ENCODE measurements around the gene RC3H1. TPM values are rescaled to one million over a fixed set of nuclear protein-coding genes. Genes with fewer than 3 reads are reported as not detected.
"Not testable (repeated sequence)": the region's sequence is repeated elsewhere in the genome, so short reads cannot be mapped to it uniquely, and the experiment has no call there.

RC3H1 gene, protein sequence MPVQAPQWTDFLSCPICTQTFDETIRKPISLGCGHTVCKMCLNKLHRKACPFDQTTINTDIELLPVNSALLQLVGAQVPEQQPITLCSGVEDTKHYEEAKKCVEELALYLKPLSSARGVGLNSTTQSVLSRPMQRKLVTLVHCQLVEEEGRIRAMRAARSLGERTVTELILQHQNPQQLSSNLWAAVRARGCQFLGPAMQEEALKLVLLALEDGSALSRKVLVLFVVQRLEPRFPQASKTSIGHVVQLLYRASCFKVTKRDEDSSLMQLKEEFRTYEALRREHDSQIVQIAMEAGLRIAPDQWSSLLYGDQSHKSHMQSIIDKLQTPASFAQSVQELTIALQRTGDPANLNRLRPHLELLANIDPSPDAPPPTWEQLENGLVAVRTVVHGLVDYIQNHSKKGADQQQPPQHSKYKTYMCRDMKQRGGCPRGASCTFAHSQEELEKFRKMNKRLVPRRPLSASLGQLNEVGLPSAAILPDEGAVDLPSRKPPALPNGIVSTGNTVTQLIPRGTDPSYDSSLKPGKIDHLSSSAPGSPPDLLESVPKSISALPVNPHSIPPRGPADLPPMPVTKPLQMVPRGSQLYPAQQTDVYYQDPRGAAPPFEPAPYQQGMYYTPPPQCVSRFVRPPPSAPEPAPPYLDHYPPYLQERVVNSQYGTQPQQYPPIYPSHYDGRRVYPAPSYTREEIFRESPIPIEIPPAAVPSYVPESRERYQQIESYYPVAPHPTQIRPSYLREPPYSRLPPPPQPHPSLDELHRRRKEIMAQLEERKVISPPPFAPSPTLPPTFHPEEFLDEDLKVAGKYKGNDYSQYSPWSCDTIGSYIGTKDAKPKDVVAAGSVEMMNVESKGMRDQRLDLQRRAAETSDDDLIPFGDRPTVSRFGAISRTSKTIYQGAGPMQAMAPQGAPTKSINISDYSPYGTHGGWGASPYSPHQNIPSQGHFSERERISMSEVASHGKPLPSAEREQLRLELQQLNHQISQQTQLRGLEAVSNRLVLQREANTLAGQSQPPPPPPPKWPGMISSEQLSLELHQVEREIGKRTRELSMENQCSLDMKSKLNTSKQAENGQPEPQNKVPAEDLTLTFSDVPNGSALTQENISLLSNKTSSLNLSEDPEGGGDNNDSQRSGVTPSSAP
- total RNA-seq: 10 to 100 TPM; 52.9 to 56.8 TPM
- polyA plus RNA-seq: 1 to 10 TPM; 5.1 to 7.2 (median 5.2) TPM
- 78.2 to 129 (median 104) reads per million in 6 experiments for total RNA-seq

DNA sequence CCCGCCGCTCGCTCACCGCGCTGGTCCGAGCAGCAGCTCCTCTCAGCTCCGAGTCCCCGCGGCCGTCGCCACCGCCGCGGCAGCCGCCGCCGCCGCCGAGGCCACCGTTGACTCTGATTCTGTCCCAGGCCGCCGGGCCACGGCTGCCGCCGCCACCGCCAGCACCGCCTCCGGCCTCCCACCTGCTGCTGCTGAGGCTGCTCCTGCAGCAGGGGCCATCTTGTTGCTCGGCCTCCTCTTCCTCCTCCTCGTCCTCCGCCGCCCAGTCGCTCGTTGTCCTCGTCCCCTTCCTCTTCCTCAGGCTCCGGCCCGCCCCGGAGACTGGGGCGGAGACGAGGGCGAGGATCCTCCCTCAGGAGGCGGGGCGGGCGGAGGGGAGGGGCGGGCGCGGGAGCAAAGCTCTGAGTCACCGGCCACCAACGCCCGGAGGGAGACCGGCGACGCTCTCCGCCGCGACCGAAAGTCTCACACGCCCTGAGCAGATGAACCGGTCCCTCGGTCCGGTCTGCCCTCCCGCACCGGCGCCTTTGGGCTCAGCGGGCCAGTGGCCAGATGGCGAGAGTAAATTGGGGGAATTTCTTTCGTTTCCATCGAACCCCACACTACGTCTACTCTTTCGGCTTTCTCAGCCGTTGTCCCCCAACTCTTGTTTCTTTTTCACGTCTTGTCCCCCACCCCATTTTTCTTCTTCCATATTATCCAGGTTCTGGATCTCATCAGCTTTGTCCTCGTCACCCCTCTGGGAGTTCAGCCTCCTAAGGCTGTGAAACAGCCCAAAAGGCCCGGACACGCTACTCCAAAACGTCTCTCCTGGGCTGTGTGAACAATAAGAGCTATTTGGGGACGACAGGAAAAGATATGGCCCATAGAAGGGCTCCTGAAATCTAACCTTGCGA lies at the start of gene RC3H1:
RC3H1 (minus strand) TSS at position 278 of the 896 bp plus-strand sequence. CDS start 29,372 bp downstream, outside the sequence.
- Mint-ChIP-seq H3K9me3 (no peaks in the 10 kb centered on the region), H3K27me3 (no peaks in the 10 kb centered on the region), H3K4me3 (peak within 1 kb of the TSS; percentile 96 to 100 (median 99)), H3K4me1 (peaks cover 17 to 52% (median 41%) of the 10 kb centered on the region in 4 donors), H3K27ac (peak within 1 kb of the TSS; percentile 96 to 100 (median 99)), H3K36me3 (peaks cover 0 to 10% (median 0%) of the 10 kb centered on the region in 3 donors)
- ATAC-seq (peak; percentile 88 to 89), DNase-seq (peak; percentile 73 to 93 (median 84))
- POLR2A ChIA-PET: interaction anchor here (0.9 to 2.1 kb wide), 17 partner anchors 9 to 1490 kb away, joined by 3 to 23 read pairs (median 4); partner anchors contain the start of genes CACYBP, DARS2, GAS5 and KLHL20

DNA sequence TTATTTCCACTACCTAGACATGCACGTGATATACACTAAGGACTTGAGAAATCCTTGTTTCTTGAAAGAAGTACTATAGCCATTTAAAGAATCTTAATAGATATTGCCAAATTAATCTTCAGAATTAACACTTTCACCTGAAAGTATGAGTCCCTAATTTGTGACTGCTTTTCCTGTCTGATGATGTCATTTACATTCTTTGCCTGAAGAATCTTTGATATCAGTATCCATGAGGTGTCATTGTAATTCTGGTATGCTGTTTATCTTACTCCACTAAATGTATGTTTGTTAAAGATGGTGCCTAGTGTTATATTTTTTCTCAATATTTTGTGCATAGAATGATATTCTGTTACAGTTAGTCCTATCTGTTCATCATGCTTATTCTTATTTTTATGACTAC lies 48.5 kb upstream of the RC3H1 start:
- peaks cover 0 to 6% (median 0%) of the 10 kb centered on the region in 5 donors for H3K27me3 Mint-ChIP-seq
- no peak overlapping the region for H3K4me3 Mint-ChIP-seq
- H3K36me3 Mint-ChIP-seq: no peaks in the 10 kb centered on the region
- POLR2A ChIA-PET: no interaction called here
- DNase-seq: no peak
- H3K4me1 Mint-ChIP-seq: peaks cover 9 to 13% (median 10%) of the 10 kb centered on the region in 4 donors
- no peak overlapping the region for H3K27ac Mint-ChIP-seq
- no peaks in the 10 kb centered on the region for H3K9me3 Mint-ChIP-seq
- no peak for ATAC-seq

GRCh38 chr1:174068000-174068399 lies 45.8 kb upstream of the RC3H1 start:
- POLR2A ChIA-PET: interaction anchor here (1.3 kb wide), 1 partner anchor 46 kb away, joined by 5 read pairs; the partner anchor contains the start of gene RC3H1
- peak overlapping the region in 3 of 10 donors; percentile 11 to 16 (median 16) for H3K27ac Mint-ChIP-seq
- peaks cover 9 to 13% (median 11%) of the 10 kb centered on the region in 4 donors for H3K4me1 Mint-ChIP-seq

DNA sequence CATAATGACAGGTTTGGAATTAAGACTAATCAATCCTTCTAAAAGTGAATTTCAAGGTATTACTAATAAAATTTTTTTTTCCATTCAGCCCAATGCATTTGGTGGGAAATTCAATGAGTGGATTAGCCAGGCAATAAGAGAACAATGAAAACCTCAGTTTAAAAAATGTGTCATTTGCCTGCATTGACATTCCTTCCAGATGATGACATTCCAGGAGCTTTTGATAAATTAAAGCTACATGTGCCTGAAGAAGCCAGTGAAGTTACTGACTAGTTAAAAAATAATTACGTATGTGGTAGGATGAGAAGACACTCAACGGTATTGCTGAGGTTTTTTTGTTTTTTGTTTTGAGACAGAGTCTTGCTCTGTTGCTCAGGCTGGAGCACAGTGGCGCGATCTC lies 37.9 kb upstream of the RC3H1 start:
- ATAC-seq: no peak
- Mint-ChIP-seq H3K4me3 (no peak overlapping the region), H3K4me1 (peaks cover 6 to 14% (median 9%) of the 10 kb centered on the region in 4 donors), H3K27me3 (peaks cover 3 to 12% (median 8%) of the 10 kb centered on the region in 5 donors), H3K9me3 (no peaks in the 10 kb centered on the region), H3K27ac (no peak overlapping the region), H3K36me3 (no peaks in the 10 kb centered on the region)
- POLR2A ChIA-PET: interaction anchor here (0.6 kb wide), 1 partner anchor 130 kb away, joined by 6 read pairs; no protein-coding TSS in a partner anchor
- DNase-seq: no peak

More at GRCh38 chr1:174068000-174068399, 45.8 kb upstream of the RC3H1 start:
- peaks cover 0 to 13% (median 1%) of the 10 kb centered on the region in 5 donors for H3K27me3 Mint-ChIP-seq
- H3K36me3 Mint-ChIP-seq: no peaks in the 10 kb centered on the region
- H3K4me3 Mint-ChIP-seq: no peak overlapping the region
- DNase-seq (peak in 4 of 10 donors; percentile 11 to 53 (median 33)), ATAC-seq (peak; percentile 65 to 82)
- H3K9me3 Mint-ChIP-seq: no peaks in the 10 kb centered on the region

- no peaks in the 10 kb centered on the region for H3K9me3 Mint-ChIP-seq
Observed at GRCh38 chr1:174058624-174059023, 36.5 kb upstream of the RC3H1 start.

GRCh38 chr1:174056609-174057008 lies 34.5 kb upstream of the RC3H1 start:
- H3K27ac Mint-ChIP-seq, ATAC-seq, H3K27me3 Mint-ChIP-seq, H3K4me1 Mint-ChIP-seq, H3K36me3 Mint-ChIP-seq, H3K9me3 Mint-ChIP-seq, DNase-seq, H3K4me3 Mint-ChIP-seq, POLR2A ChIA-PET: not testable (repeated sequence)

More at GRCh38 chr1:174058624-174059023, 36.5 kb upstream of the RC3H1 start:
- ATAC-seq: no peak
- H3K4me3 Mint-ChIP-seq: no peak overlapping the region
- DNase-seq: no peak
- POLR2A ChIA-PET: interaction anchor here (0.6 to 0.9 kb wide), 2 partner anchors 103 to 217 kb away, joined by 3 read pairs; no protein-coding TSS in a partner anchor
- H3K27me3 Mint-ChIP-seq: peaks cover 3 to 12% (median 8%) of the 10 kb centered on the region in 5 donors
- H3K4me1 Mint-ChIP-seq: peaks cover 6 to 14% (median 9%) of the 10 kb centered on the region in 4 donors
- H3K36me3 Mint-ChIP-seq: no peaks in the 10 kb centered on the region
- H3K27ac Mint-ChIP-seq: no peak overlapping the region

DNA sequence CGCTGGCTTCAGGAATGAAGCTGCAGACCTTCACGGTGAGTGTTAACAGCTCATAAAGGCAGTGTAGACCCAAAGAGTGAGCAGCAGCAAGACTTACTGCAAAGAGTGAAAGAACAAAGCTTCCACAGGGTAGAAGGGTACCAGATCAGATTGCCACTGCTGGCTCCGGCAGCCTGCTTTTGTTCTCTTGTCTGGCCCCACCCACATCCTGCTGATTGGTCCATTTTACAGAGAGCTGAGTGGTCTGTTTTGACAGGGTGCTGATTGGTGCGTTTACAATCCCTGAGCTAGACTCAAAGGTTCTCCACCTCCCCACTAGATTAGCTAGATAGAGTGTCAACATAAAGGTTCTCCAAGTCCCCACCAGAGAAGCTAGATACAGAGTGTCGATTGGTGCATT lies 33.6 kb upstream of the RC3H1 start:
- DNase-seq, H3K9me3 Mint-ChIP-seq, H3K27ac Mint-ChIP-seq, ATAC-seq, POLR2A ChIA-PET, H3K4me1 Mint-ChIP-seq, H3K36me3 Mint-ChIP-seq, H3K27me3 Mint-ChIP-seq, H3K4me3 Mint-ChIP-seq: not testable (repeated sequence)

- H3K27ac Mint-ChIP-seq: peak overlapping the region in 1 of 10 donors; percentile 2
- DNase-seq (no peak), ATAC-seq (no peak)
- H3K4me3 Mint-ChIP-seq: no peak overlapping the region
- H3K4me1 Mint-ChIP-seq: no peaks in the 10 kb centered on the region
- POLR2A ChIA-PET: no interaction called here
- H3K36me3 Mint-ChIP-seq: no peaks in the 10 kb centered on the region
- no peaks in the 10 kb centered on the region for H3K9me3 Mint-ChIP-seq
- H3K27me3 Mint-ChIP-seq: peaks cover 2 to 8% (median 4%) of the 10 kb centered on the region in 5 donors
Observed at GRCh38 chr1:174053826-174054225, 31.7 kb upstream of the RC3H1 start.

- POLR2A ChIA-PET: no interaction called here
- H3K4me1 Mint-ChIP-seq: peaks cover 0 to 2% (median 0%) of the 10 kb centered on the region in 4 donors
- H3K27ac Mint-ChIP-seq: no peak overlapping the region
- H3K27me3 Mint-ChIP-seq: peaks cover 0 to 4% (median 2%) of the 10 kb centered on the region in 5 donors
- H3K4me3 Mint-ChIP-seq: no peak overlapping the region
- H3K9me3 Mint-ChIP-seq: no peaks in the 10 kb centered on the region
- no peak for DNase-seq
- no peak for ATAC-seq
- H3K36me3 Mint-ChIP-seq: no peaks in the 10 kb centered on the region
Observed at GRCh38 chr1:174052621-174053020, 30.5 kb upstream of the RC3H1 start.

- DNase-seq: no peak
- Mint-ChIP-seq H3K4me1 (peaks cover 0 to 2% (median 0%) of the 10 kb centered on the region in 4 donors), H3K36me3 (no peaks in the 10 kb centered on the region), H3K27ac (no peak overlapping the region), H3K4me3 (no peak overlapping the region), H3K9me3 (no peaks in the 10 kb centered on the region), H3K27me3 (peaks cover 0 to 3% (median 2%) of the 10 kb centered on the region in 5 donors)
- ATAC-seq: no peak
- POLR2A ChIA-PET: interaction anchor here (0.6 to 0.7 kb wide), 2 partner anchors 21 to 102 kb away, joined by 3 read pairs; no protein-coding TSS in a partner anchor
Observed at GRCh38 chr1:174051956-174052355, 29.8 kb upstream of the RC3H1 start.

- peak overlapping the region in 1 of 10 donors; percentile 21 for H3K27ac Mint-ChIP-seq
- ATAC-seq (no peak), DNase-seq (no peak)
- H3K27me3 Mint-ChIP-seq: peaks cover 0 to 3% (median 0%) of the 10 kb centered on the region in 5 donors
- POLR2A ChIA-PET: no interaction called here
- no peaks in the 10 kb centered on the region for H3K36me3 Mint-ChIP-seq
- no peaks in the 10 kb centered on the region for H3K9me3 Mint-ChIP-seq
- H3K4me3 Mint-ChIP-seq: no peak overlapping the region
- peaks cover 0 to 2% (median 0%) of the 10 kb centered on the region in 4 donors for H3K4me1 Mint-ChIP-seq
Observed at GRCh38 chr1:174049514-174049913, 27.4 kb upstream of the RC3H1 start.
